ENCODE results near the gene SLC25A45.

The SLC25A45 gene

GRCh38 chr11:65382033-65382803 is at the start of gene SLC25A45:
TSS of gene SLC25A45 (minus strand) at chr11:65382646. CDS start at chr11:65381951, 695 bp downstream.
- peak; percentile 90 to 93 for DNase-seq (ENCODE audit: low read depth in 2 of 2)

DNA sequence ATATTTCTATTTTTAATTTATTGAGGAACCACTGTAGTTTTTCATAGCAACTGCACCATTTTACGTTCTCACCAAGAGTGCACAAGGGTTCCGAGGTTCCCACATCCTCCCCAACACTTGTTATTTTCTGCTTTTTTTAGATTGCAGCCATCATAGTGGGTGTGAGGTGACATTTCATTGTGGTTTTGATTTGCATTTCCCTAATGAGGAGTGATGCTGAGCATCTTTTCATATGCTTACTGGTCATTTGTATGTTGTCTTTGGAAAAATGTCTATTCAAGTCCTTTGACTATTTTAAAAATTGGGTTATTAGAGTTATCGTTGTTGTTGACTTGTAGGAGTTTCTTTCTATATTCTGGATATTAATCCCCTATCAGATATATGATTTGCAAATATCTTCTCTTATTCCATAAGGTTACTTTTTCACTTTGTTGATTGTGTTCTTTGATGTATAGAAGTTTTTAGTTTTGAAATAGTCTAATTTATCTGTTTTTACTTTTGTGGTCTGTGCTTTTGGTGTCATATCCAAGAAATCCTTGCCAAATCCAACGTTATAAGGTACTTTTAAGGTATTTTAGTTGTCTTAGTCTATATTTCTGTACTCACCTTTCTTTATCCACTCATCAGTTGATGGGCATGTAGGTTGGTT is 49.1 kb upstream of the SLC25A45 start:
- no peak for DNase-seq (ENCODE audit: low read depth in 2 of 2)

GRCh38 chr11:65430406-65431217 is 48.2 kb upstream of the SLC25A45 start:
- no peak for DNase-seq (ENCODE audit: low read depth in 2 of 2)

GRCh38 chr11:65429724-65430405 is 47.4 kb upstream of the SLC25A45 start:
- no peak for DNase-seq (ENCODE audit: low read depth in 2 of 2)

DNA sequence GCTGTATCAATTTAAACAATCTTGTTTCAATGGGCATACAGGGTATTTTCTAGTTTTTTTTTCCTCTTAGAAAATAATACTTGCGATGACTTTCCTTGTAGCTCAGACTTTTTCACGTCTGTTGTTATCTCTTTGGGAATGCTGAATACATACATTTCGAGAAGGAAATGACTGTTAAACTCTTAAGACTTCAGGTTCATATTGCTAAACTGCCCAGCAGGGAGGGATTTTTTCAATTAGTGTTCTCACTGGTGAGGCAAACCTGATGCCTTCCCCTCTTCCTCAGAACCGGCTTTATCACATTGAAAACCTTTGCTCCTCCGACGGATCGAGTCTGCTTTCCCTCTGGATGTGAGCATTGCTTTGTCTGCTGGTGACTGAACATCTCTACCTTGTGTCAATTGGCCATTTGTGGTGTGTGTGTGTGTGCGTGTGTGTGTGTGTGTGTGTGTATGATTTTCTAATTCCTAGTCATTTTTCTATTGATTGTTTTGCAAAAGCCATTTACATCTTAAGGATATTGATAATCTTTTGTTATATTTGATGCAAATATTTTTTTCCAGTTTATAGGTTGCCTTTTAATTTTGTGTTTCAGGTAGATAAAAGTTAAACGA is 46.7 kb upstream of the SLC25A45 start:
- no peak for DNase-seq (ENCODE audit: low read depth in 2 of 2)

- no peak for DNase-seq (ENCODE audit: low read depth in 2 of 2)
Measured at GRCh38 chr11:65428578-65429067, 46.2 kb upstream of the SLC25A45 start.

DNA sequence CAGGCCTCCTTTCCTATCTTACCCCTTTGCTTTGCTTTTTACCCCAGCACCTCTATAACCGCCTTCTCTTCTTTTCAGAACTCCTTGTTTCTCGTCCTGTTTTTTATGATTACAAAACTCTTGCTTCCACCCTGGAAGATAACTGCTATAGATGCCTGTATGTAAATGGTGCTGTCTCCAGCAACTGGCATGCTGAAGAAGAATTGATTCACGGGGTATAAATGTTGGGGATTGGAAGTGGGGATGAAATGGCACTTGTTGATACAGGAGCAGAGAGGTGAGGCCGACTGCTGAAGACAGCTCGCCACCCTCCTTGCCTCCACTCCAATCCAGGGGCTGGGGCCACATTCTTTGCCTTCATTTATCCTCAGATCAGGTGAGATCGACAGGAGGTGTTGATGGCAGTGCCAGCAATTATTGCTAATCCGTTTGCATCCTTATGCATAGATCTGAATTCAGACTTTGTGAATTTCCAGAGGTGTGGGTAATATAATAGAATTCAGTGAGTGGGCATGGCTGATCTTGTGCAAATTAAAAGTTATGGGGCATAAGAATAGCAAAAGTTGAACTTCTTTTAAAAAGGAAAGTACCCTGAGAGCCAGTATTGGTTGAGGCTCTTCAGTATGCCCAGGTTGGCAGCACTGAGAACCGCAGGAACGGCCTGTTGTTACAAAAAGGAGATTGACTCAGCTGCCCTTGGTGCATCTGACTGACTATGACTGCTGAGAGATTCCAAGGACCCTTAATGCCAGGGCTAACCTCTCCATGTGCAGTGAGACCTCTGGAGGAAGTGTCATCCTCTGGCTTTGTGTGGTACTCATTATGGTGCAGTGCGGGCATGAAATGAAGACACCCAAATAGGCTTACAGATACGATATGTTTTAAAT is 45.5 kb upstream of the SLC25A45 start:
- DNase-seq (ENCODE audit: low read depth in 2 of 2), result no peak

DNA sequence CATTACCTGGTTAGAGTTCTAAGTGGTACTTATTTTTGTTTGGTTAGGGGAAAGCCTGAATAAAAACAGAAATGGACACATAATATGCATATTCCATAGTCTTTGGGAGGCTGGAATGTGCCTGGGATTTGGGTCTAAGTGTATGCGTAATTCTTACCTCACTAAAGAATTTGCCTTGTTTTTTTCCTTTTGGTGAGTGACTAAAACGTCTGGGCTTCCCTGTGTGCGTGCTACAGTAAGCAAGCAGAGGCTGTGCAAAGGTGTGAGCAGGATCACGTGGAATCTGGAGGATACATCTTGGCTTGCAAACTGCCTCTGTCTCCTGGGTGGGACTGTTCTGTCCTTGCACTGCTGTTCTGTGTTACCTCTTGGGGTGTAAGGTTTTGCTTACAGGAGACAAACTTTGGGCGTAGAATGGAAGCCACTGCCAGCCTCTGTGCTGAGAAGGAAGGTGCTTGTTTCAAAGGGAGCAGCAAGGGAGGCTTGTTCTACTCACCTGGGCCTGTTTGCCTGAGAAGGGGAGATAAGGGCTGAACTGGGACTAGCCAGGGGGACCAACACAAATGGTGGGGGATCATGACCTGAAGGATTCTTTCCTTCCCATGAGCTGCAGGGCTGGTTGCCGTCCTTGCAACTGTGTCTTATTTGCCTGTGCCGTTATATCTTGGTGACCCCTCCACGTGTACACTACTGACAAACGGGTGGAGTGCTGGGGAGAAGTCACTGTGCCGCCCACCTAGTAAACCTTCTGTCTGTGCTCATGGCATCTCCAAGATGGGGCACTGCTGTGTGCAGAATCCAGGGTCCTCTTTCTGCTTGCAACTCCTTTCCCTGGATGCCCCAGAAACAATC is 44.6 kb upstream of the SLC25A45 start:
- no peak for DNase-seq (ENCODE audit: low read depth in 2 of 2)

GRCh38 chr11:65425971-65426838 is 43.8 kb upstream of the SLC25A45 start:
- no peak for DNase-seq (ENCODE audit: low read depth in 2 of 2)

- DNase-seq (ENCODE audit: low read depth in 2 of 2), result peak; percentile 71 to 76
Measured at GRCh38 chr11:65425105-65425970, 42.9 kb upstream of the SLC25A45 start.

DNA sequence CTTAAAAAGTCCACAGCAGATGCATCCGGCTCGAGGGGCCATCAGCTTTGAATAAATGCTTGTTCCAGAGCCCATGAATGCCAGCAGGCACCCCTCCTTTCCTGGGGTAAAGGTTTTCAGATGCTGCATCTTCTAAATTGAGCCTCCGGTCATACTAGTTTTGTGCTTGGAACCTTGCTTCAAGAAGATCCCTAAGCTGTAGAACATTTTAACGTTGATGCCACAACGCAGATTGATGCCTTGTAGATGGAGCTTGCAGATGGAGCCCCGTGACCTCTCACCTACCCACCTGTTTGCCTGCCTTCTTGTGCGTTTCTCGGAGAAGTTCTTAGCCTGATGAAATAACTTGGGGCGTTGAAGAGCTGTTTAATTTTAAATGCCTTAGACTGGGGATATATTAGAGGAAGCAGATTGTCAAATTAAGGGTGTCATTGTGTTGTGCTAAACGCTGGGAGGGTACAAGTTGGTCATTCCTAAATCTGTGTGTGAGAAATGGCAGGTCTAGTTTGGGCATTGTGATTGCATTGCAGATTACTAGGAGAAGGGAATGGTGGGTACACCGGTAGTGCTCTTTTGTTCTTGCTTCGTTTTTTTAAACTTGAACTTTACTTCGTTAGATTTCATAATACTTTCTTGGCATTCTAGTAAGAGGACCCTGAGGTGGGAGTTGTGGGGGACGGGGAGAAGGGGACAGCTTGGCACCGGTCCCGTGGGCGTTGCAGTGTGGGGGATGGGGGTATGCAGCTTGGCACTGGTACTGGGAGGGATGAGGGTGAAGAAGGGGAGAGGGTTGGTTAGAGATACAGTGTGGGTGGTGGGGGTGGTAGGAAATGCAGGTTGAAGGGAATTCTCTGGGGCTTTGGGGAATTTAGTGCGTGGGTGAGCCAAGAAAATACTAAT is 42.0 kb upstream of the SLC25A45 start:
- DNase-seq (ENCODE audit: low read depth in 2 of 2), result peak; percentile 46 to 56

DNA sequence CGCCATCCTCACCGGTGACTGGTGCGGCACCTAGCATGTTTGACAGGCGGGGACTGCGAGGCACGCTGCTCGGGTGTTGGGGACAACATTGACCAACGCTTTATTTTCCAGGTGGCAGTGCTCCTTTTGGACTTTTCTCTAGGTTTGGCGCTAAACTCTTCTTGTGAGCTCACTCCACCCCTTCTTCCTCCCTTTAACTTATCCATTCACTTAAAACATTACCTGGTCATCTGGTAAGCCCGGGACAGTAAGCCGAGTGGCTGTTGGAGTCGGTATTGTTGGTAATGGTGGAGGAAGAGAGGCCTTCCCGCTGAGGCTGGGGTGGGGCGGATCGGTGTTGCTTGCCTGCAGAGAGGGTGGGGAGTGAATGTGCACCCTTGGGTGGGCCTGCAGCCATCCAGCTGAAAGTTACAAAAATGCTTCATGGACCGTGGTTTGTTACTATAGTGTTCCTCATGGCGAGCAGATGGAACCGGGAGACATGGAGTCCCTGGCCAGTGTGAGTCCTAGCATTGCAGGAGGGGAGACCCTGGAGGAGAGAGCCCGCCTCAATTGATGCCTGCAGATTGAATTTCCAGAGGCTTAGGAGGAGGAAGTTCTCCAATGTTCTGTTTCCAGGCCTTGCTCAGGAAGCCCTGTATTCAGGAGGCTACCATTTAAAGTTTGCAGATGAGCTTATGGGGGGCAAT is 41.2 kb upstream of the SLC25A45 start:
- no peak for DNase-seq (ENCODE audit: low read depth in 2 of 2)

GRCh38 chr11:65422633-65423515 is 40.4 kb upstream of the SLC25A45 start, which contains the start of gene NEAT1:
TSS of gene NEAT1 (plus strand) at chr11:65422798.
- DNase-seq (ENCODE audit: low read depth in 2 of 2), result peak; percentile 86 to 89

- DNase-seq (ENCODE audit: low read depth in 2 of 2), result peak; percentile 98
Measured at GRCh38 chr11:65421794-65422632, 39.6 kb upstream of the SLC25A45 start.

All from stimulated activated CD8-positive, alpha-beta memory T cell treated with anti-CD3 and anti-CD28 coated beads, Interleukin-15, amount 100 ng/mL, for 48 hours (primary cell).